Measurements from ENCODE around the gene NF2.

Gene NF2

GRCh38 chr22:29570912-29571549 lies 32.4 kb upstream of the NF2 start:
- ATAC-seq: no peak
- TF ChIP-seq ESRRG (CRISPR knock-in tag; IDR thresholded peaks at IDR 0.05) (no peak), TOX (CRISPR knock-in tag; IDR thresholded peaks at IDR 0.05; ENCODE audit: borderline replicate concordance) (no peak), ZNF70 (CRISPR knock-in tag; IDR thresholded peaks at IDR 0.05) (no peak), ZFP30 (CRISPR knock-in tag; IDR thresholded peaks at IDR 0.05) (no peak), GLIS3 (CRISPR knock-in tag; IDR thresholded peaks at IDR 0.05) (no peak), CSDC2 (CRISPR knock-in tag; IDR thresholded peaks at IDR 0.05) (no peak), RARB (CRISPR knock-in tag; IDR thresholded peaks at IDR 0.05) (no peak), TSHZ2 (CRISPR knock-in tag; IDR thresholded peaks at IDR 0.05) (no peak), ARNTL (CRISPR knock-in tag; IDR thresholded peaks at IDR 0.05; ENCODE audit: borderline replicate concordance, low read depth) (no peak), CSRNP3 (CRISPR knock-in tag; IDR thresholded peaks at IDR 0.05) (no peak), ZNF565 (CRISPR knock-in tag; conservative IDR thresholded peaks at IDR 0.05; ENCODE audit: low read depth) (no peak), CREB5 (CRISPR knock-in tag; IDR thresholded peaks at IDR 0.05; ENCODE audit: low read depth) (no peak), SNAI2 (CRISPR knock-in tag; IDR thresholded peaks at IDR 0.05) (no peak), OSR1 (CRISPR knock-in tag; IDR thresholded peaks at IDR 0.05) (no peak), POU6F1 (CRISPR knock-in tag; IDR thresholded peaks at IDR 0.05; ENCODE audit: borderline replicate concordance, low read depth) (no peak), PATZ1 (CRISPR knock-in tag; IDR thresholded peaks at IDR 0.05; ENCODE audit: borderline replicate concordance) (no peak), ISL1 (CRISPR knock-in tag; IDR thresholded peaks at IDR 0.05) (no peak), TCF4 (CRISPR knock-in tag; IDR thresholded peaks at IDR 0.05; ENCODE audit: borderline replicate concordance) (no peak)

- no peak for ATAC-seq
- TF ChIP-seq PPARA (CRISPR knock-in tag; IDR thresholded peaks at IDR 0.05; ENCODE audit: borderline replicate concordance) (no peak), BACH2 (CRISPR knock-in tag; IDR thresholded peaks at IDR 0.05; ENCODE audit: borderline replicate concordance) (no peak), ARNTL (CRISPR knock-in tag; IDR thresholded peaks at IDR 0.05; ENCODE audit: borderline replicate concordance, low read depth) (no peak)
These were observed 28.5 kb upstream of the NF2 start for GRCh38 chr22:29574762-29575450.

All from SK-N-SH treated with all-trans-retinoic acid at 6 μM for 48 hours (cell line).